A549 (cell line): ENCODE data around the gene PDE4C. TPM values are rescaled to one million over a fixed set of nuclear protein-coding genes. Genes with fewer than 3 reads are reported as not detected.
A peak's percentile ranks its signal among the peaks of the same experiment; 100 is the strongest.
"Not testable (repeated sequence)": the region's sequence is repeated elsewhere in the genome, so short reads cannot be mapped to it uniquely, and the experiment has no call there.

Experiments used
- ATAC-seq, 2 experiments: fragments of 200-7000 bp in 1 of 2; fragments of >200 bp in 1 of 2; cut with Nextera tagmentation in 1 of 2; cut with Tn5 transposase in 1 of 2; 3 replicates each; pipeline versions ENCODE4 v1.8.0 to v1.9.1; 2018 to 2020; ENCODE audit warnings: mild to moderate bottlenecking in 1 of 2, moderate library complexity in 1 of 2
- CTCF ChIA-PET: fragments of 300-600 bp; sonication (Branson Sonifier 250); formaldehyde crosslinking; extraction: SDS; loops from one replicate; lab custom pipeline; 2021; ENCODE audit warnings: antibody characterized with exemption, inconsistent platforms; lab: Yijun Ruan, JAX
- POLR2A ChIA-PET: fragments of 350-600 bp; formaldehyde crosslinking; extraction: SDS; loops from one replicate; lab custom pipeline; 2021; ENCODE audit warnings: antibody characterized with exemption, inconsistent platforms; lab: Yijun Ruan, JAX
- DNase-seq, 2 experiments: peaks; one replicate each; pipeline versions ENCODE4 v3.0.0 to v3.0.0-alpha.2; 2011 to 2016; ENCODE audit warnings: low read depth in 1 of 2, low spot score in 1 of 2
- FAIRE-seq: peaks from 2 replicates; lab custom pipeline; 2011; peaks lifted over from hg19 to GRCh38; lab: Jason Lieb, UNC
- H3K27ac ChIP-seq, 2 experiments: fragments of >200 bp; sonication (Bioruptor Twin); formaldehyde crosslinking; 3 replicates each; pipeline ENCODE4 v1.5.1; 2016 to 2017
- H3K4me1 ChIP-seq: fragments of >200 bp; sonication (Bioruptor Twin); formaldehyde crosslinking; 3 replicates; pipeline ENCODE4 v1.6.1; 2016
- H3K4me2 ChIP-seq: fragments of >200 bp; sonication (Bioruptor Twin); formaldehyde crosslinking; 3 replicates; pipeline ENCODE4 v1.6.1; 2016
- H3K4me3 ChIP-seq: fragments of >200 bp; sonication (Bioruptor Twin); formaldehyde crosslinking; 3 replicates; pipeline ENCODE4 v1.5.1; 2016
- H3K9me3 ChIP-seq: fragments of >200 bp; sonication (Bioruptor Twin); formaldehyde crosslinking; 3 replicates; pipeline ENCODE4 v1.6.1; 2016
- CHD4 ChIP-seq: fragments of 200-600 bp; sonication (generic); IDR thresholded peaks from 2 replicates; pipeline ENCODE4 v1.6.1; 2016; ENCODE audit warnings: antibody characterized with exemption, mild to moderate bottlenecking, borderline replicate concordance
- E2F6 ChIP-seq: IDR thresholded peaks from 2 replicates; pipeline ENCODE4 v1.6.1; 2012; ENCODE audit warnings: low read depth, borderline replicate concordance
- EHF ChIP-seq: fragments of 250-450 bp; sonication (Bioruptor Pico); IDR thresholded peaks from 2 replicates; pipeline ENCODE4 v1.5.0; 2020; ENCODE audit warnings: mild to moderate bottlenecking
- ELK1 ChIP-seq: fragments of 150-350 bp; IDR thresholded peaks from 2 replicates; pipeline ENCODE4 v1.6.1; 2014; ENCODE audit warnings: low read depth, mild to moderate bottlenecking, low read length
- EP300 ChIP-seq, 2 experiments: fragments of >200 bp; sonication (Bioruptor Twin); formaldehyde crosslinking; IDR thresholded peaks; 2 replicates in 1 of 2; 3 replicates in 1 of 2; pipeline ENCODE4 v1.6.1; 2016 to 2017
- FOSB ChIP-seq: fragments of 250-450 bp; sonication (Bioruptor Pico); IDR thresholded peaks from 2 replicates; pipeline ENCODE4 v1.5.0; 2020; ENCODE audit warnings: mild to moderate bottlenecking, moderate library complexity
- FOSL2 ChIP-seq, 2 experiments: fragments of 450-650 bp in 1 of 2; fragments of >200 bp in 1 of 2; sonication (Bioruptor Twin) in 1 of 2; formaldehyde crosslinking; IDR thresholded peaks; 2 replicates each; pipeline versions ENCODE4 v1.5.0 to v1.6.1; 2016 to 2020; ENCODE audit warnings: mild to moderate bottlenecking in 1 of 2, moderate library complexity in 1 of 2
- GATA3 ChIP-seq: IDR thresholded peaks from 2 replicates; pipeline ENCODE4 v1.6.1; 2012; ENCODE audit warnings: borderline replicate concordance
- HEYL ChIP-seq: fragments of 250-450 bp; sonication (Bioruptor Pico); IDR thresholded peaks from 2 replicates; pipeline ENCODE4 v1.8.0; 2021; ENCODE audit warnings: mild to moderate bottlenecking, moderate library complexity
- HOXB5 ChIP-seq: fragments of 250-450 bp; sonication (Bioruptor Pico); IDR thresholded peaks from 2 replicates; pipeline ENCODE4 v1.5.0; 2020; ENCODE audit warnings: mild to moderate bottlenecking, moderate library complexity
- JUN ChIP-seq, 2 experiments: fragments of >200 bp; sonication (Bioruptor Twin); formaldehyde crosslinking; IDR thresholded peaks; 2 replicates in 1 of 2; 3 replicates in 1 of 2; pipeline ENCODE4 v1.6.1; 2016 to 2017
- JUNB ChIP-seq: fragments of >200 bp; sonication (Bioruptor Twin); formaldehyde crosslinking; IDR thresholded peaks from 2 replicates; pipeline ENCODE4 v1.6.1; 2016
- MAFK ChIP-seq: fragments of 450-650 bp; IDR thresholded peaks from 2 replicates; pipeline ENCODE4 v1.6.1; 2014; ENCODE audit not compliant: partially characterized antibody
- MAZ ChIP-seq: fragments of 150-350 bp; IDR thresholded peaks from 2 replicates; pipeline ENCODE4 v1.6.1; 2014; ENCODE audit warnings: antibody characterized with exemption, low read depth, low read length, borderline replicate concordance
- NPAS2 ChIP-seq: fragments of 250-450 bp; sonication (Bioruptor Pico); IDR thresholded peaks from 2 replicates; pipeline ENCODE4 v1.8.0; 2022; ENCODE audit warnings: mild to moderate bottlenecking, moderate library complexity, borderline replicate concordance
- POLR2A ChIP-seq: IDR thresholded peaks from 2 replicates; pipeline ENCODE4 v1.6.1; 2012; ENCODE audit warnings: mild to moderate bottlenecking, low read length
- POLR2AphosphoS2 ChIP-seq: conservative IDR thresholded peaks from 2 replicates; pipeline ENCODE4 v1.6.1; 2012; ENCODE audit warnings: low read length, improper control_type of control experiment, inconsistent platforms
- RCOR1 ChIP-seq: fragments of 150-350 bp; IDR thresholded peaks from 2 replicates; pipeline ENCODE4 v1.6.1; 2014; ENCODE audit warnings: antibody characterized with exemption, low read length, low read depth
- SREBF2 ChIP-seq: fragments of 450-650 bp; IDR thresholded peaks from 2 replicates; pipeline ENCODE4 v1.6.1; 2014; ENCODE audit warnings: mild to moderate bottlenecking, moderate library complexity
- TFCP2L1 ChIP-seq: fragments of 250-450 bp; sonication (Bioruptor Pico); IDR thresholded peaks from 2 replicates; pipeline ENCODE4 v1.5.0; 2021; ENCODE audit warnings: mild to moderate bottlenecking
- ZNF302 ChIP-seq: fragments of 250-450 bp; sonication (Bioruptor Pico); IDR thresholded peaks from 2 replicates; pipeline ENCODE4 v1.9.0; 2021; ENCODE audit warnings: inconsistent platforms, mild to moderate bottlenecking, moderate library complexity
- WGBS: methylation state at CpG from one replicate; pipeline ENCODE4 v1.1.6; 2017; ENCODE audit errors: missing lambda C conversion rate; 5-methylcytosine and 5-hydroxymethylcytosine counted together
- polyA plus RNA-seq, 4 experiments: library from polyadenylated mRNA; depleted of rRNA in 3 of 4; stranded (reverse); fragments of >200 nt; fragmentation: RNase III in 1 of 4; extraction: RNeasy Plus Mini Kit Qiagen cat#74134 plus additional on column Dnase treatment in 1 of 4; gene quantifications; 2 replicates in 3 of 4; 3 replicates in 1 of 4; pipeline ENCODE4 v1.2.3, GENCODE V29; 2011 to 2017
- TF ChIP-seq, protein P1 (sequence below): fragments of >200 bp; sonication (Bioruptor Twin); formaldehyde crosslinking; IDR thresholded peaks from 3 replicates; pipeline ENCODE4 v1.6.1; 2016
- TF ChIP-seq, protein P2 (sequence below): IDR thresholded peaks from 2 replicates; pipeline ENCODE4 v1.6.1; 2012
- TF ChIP-seq, protein P3 (sequence below): IDR thresholded peaks from 2 replicates; pipeline ENCODE4 v1.6.1; 2012

The PDE4C gene
- polyA plus RNA-seq, 2 of the 4 experiments (the other 2 are of a cell fraction): 0.25 to 0.65 TPM

DNA sequence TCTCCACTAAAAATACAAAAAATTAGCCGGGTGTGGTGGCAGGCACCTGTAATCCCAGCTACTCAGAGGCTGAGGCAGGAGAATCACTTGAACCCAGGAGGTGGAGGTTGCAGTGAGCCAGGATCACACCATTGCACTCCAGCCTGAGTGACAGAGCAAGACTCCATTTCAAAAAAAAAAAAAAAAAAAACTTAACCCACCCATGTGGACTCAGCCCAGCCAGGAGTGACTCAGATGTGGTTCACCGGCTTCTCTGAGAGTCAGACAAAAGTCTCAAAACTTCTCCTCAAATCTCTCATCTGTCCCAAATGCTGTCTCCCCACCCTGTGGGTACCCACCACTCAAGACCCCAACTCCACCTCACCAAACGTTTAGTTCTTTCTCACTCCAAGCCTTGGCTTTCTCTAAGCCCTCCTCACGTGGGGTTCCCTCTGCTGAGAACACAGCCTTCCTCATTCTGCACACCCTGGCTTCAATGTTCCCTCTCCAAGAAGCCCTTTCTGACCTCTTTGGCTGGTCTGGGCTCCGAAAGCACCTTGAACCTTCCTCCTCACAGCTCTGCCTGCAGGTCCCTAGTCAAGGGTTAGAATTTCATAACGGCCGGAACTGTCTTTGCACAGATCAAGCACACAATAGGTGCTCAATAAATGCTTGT, 11.3 kb downstream of the PDE4C start:
- H3K27ac ChIP-seq: no peak overlapping the region
- CTCF ChIA-PET: interaction anchor here (0.8 to 1.1 kb wide), 3 partner anchors 37 to 198 kb away, joined by 3 to 4 read pairs (median 3); no protein-coding TSS in a partner anchor
- peak; percentile 40 to 64; a peak in 3 of 6 replicates for ATAC-seq
- TF ChIP-seq SREBF2 (no peak), FOSL2 (IDR thresholded peaks at IDR 0.05) (no peak), FOSL2 (CRISPR knock-in tag; IDR thresholded peaks at IDR 0.05) (no peak), RCOR1 (no peak), HOXB5 (CRISPR knock-in tag) (no peak), ELK1 (no peak), GATA3 (no peak), POLR2A (no peak), FOSB (CRISPR knock-in tag) (no peak), HEYL (CRISPR knock-in tag) (no peak), ZNF302 (CRISPR knock-in tag) (no peak), EHF (CRISPR knock-in tag) (no peak), POLR2AphosphoS2 (no peak), JUNB (no peak), MAFK (no peak), NPAS2 (CRISPR knock-in tag) (no peak), MAZ (no peak)
- TF ChIP-seq, protein P1, sequence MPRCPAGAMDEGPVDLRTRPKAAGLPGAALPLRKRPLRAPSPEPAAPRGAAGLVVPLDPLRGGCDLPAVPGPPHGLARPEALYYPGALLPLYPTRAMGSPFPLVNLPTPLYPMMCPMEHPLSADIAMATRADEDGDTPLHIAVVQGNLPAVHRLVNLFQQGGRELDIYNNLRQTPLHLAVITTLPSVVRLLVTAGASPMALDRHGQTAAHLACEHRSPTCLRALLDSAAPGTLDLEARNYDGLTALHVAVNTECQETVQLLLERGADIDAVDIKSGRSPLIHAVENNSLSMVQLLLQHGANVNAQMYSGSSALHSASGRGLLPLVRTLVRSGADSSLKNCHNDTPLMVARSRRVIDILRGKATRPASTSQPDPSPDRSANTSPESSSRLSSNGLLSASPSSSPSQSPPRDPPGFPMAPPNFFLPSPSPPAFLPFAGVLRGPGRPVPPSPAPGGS: no peak
- TF ChIP-seq, protein P2, sequence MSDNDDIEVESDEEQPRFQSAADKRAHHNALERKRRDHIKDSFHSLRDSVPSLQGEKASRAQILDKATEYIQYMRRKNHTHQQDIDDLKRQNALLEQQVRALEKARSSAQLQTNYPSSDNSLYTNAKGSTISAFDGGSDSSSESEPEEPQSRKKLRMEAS: no peak
- TF ChIP-seq, protein P3, sequence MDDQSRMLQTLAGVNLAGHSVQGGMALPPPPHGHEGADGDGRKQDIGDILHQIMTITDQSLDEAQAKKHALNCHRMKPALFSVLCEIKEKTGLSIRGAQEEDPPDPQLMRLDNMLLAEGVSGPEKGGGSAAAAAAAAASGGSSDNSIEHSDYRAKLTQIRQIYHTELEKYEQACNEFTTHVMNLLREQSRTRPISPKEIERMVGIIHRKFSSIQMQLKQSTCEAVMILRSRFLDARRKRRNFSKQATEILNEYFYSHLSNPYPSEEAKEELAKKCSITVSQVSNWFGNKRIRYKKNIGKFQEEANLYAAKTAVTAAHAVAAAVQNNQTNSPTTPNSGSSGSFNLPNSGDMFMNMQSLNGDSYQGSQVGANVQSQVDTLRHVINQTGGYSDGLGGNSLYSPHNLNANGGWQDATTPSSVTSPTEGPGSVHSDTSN: no peak
- TF ChIP-seq, all 56 proteins: peak for 0
- no peak overlapping the region for H3K4me3 ChIP-seq
- peaks cover 4% of the 10 kb centered on the region; the same call in 1 of the 3 replicates for H3K4me1 ChIP-seq
- POLR2A ChIA-PET: interaction anchor here (0.7 kb wide), 1 partner anchor 18 kb away, joined by 6 read pairs; no protein-coding TSS in a partner anchor
- WGBS: 53% methylated on average over 7 of the region's 7 CpGs
- 0 out of 3 replicates have a peak overlapping the region, but pooled peaks have one; percentile 17 for H3K4me2 ChIP-seq
- H3K9me3 ChIP-seq: no peaks in the 10 kb centered on the region
- DNase-seq (no peak), FAIRE-seq (no peak)

- Histone ChIP-seq H3K4me2 (no peak overlapping the region), H3K4me3 (no peak overlapping the region), H3K4me1 (peaks cover 4% of the 10 kb centered on the region; the same call in 1 of the 3 replicates), H3K9me3 (no peaks in the 10 kb centered on the region), H3K27ac (no peak overlapping the region)
- ChIA-PET POLR2A (no interaction called here), CTCF (interaction anchor here (1.0 kb wide), 1 partner anchor 40 kb away, joined by 4 read pairs; no protein-coding TSS in a partner anchor)
- FAIRE-seq (no peak), DNase-seq (no peak), ATAC-seq (no peak)
- TF ChIP-seq EP300 (IDR thresholded peaks at IDR 0.05) (no peak), GATA3 (no peak), CHD4 (no peak), JUN (IDR thresholded peaks at IDR 0.05) (no peak), E2F6 (no peak), TFCP2L1 (CRISPR knock-in tag) (no peak), FOSL2 (IDR thresholded peaks at IDR 0.05) (no peak), FOSL2 (CRISPR knock-in tag; IDR thresholded peaks at IDR 0.05) (no peak), HEYL (CRISPR knock-in tag) (no peak)
- 76% methylated on average over 7 of the region's 14 CpGs for WGBS
Observed at GRCh38 chr19:18211683-18212082, 14.6 kb downstream of the PDE4C start.

- H3K4me1 ChIP-seq, H3K9me3 ChIP-seq, H3K4me2 ChIP-seq, FAIRE-seq, POLR2A ChIA-PET, H3K4me3 ChIP-seq, DNase-seq, H3K27ac ChIP-seq, ATAC-seq: not testable (repeated sequence)
- CTCF ChIA-PET: interaction anchor here (0.6 to 3.6 kb wide), 7 partner anchors 10 to 111 kb away, joined by 3 to 41 read pairs (median 5); no protein-coding TSS in a partner anchor
- 69% methylated on average over 5 of the region's 5 CpGs for WGBS
Observed at GRCh38 chr19:18209912-18210311, 16.3 kb downstream of the PDE4C start.
